ENCODE data around the gene METTL24.

DNA sequence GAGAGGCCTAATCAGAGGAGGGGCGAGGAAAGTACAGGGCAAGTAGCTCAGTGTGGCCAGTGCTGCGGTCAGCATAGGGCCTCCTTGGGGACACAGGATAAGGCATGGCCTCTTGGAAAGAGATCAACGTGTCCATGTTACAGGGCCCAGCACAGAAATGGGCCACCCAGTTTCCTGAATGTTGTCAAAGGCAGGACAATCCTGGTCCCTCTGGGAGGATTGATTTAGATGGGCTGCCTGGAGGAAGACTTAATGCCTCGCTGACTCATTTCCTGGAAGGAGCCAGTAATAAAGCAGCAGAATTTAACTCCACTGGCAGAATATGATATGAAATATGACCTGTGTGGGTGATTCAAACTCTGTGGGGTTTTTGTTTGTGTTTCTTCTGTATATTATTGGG lies 40.6 kb upstream of the METTL24 start:
- TF ChIP-seq EZH2phosphoT487 (IDR thresholded peaks at IDR 0.05; ENCODE audit: insufficient read depth, low read depth) (no peak), EZH2 (IDR thresholded peaks at IDR 0.05; ENCODE audit: insufficient read depth, poor library complexity, severe bottlenecking) (no peak)
